Measurements from ENCODE around the gene PLA2G15. TPM values are rescaled to one million over a fixed set of nuclear protein-coding genes. Genes with fewer than 3 reads are reported as not detected.
A peak's percentile ranks its signal among the peaks of the same experiment; 100 is the strongest.

The PLA2G15 gene, protein sequence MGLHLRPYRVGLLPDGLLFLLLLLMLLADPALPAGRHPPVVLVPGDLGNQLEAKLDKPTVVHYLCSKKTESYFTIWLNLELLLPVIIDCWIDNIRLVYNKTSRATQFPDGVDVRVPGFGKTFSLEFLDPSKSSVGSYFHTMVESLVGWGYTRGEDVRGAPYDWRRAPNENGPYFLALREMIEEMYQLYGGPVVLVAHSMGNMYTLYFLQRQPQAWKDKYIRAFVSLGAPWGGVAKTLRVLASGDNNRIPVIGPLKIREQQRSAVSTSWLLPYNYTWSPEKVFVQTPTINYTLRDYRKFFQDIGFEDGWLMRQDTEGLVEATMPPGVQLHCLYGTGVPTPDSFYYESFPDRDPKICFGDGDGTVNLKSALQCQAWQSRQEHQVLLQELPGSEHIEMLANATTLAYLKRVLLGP
- 30.8 and 30.9 TPM in 2 replicates for total RNA-seq

DNA sequence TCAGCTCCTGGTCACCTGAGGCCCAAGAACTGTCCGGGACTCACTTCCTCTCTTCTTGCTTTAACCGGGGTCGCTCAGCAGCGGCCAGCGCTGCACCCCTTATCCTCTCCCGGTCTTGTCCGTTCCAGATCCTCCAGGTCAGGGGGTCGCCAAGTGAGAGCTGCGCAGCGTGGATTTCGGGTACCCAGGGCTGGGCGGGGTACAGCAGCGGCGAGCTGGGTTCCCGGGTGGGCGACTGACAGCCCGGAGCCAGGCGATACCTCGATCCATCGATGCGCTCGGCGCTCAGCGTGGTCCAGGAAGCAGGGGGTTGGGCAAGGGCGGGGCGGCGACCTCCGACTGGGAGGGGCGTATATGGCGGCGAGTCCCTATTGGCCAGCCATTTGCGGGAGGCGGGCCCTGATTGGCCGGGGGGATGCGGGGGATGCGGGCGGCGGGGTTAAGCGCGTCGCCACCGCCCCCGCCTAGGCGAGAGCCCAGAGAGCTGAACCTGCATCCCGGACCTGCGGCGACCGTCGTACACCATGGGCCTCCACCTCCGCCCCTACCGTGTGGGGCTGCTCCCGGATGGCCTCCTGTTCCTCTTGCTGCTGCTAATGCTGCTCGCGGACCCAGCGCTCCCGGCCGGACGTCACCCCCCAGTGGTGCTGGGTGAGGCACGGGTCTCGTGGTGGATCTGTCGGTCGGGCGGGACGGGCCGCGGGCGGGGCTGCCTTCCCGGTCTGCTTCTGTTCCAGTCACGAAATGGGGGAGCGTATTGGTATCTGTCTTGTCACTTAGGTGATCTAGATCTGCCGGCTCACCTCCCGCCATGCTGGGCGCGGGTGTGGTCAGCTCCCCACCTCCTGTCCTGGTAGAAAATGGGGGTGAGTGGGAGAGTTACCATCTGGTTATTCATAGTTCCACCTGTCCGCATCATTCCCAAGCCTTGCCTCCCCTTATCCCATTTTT is at the start of gene PLA2G15:
PLA2G15 (plus strand) TSS at position 471 of the 951 bp plus-strand sequence; CDS start at position 525, 54 bp downstream.
- Histone ChIP-seq H3K4me2 (ENCODE audit: insufficient read depth, low read length) (peak within 1 kb of the TSS; percentile 99), H3K4me3 (ENCODE audit: insufficient read depth, low read length) (peak within 1 kb of the TSS; percentile 100), H3K9me3 (ENCODE audit: low read depth, low read length) (no peaks in the 10 kb centered on the region), H3K36me3 (ENCODE audit: insufficient read depth, low read length) (no peaks in the 10 kb centered on the region), H3K4me1 (ENCODE audit: insufficient read depth, low read length) (peaks cover 23% of the 10 kb centered on the region), H3K79me2 (ENCODE audit: insufficient read depth, low read length) (peaks cover 45% of the 10 kb centered on the region), H3K27ac (ENCODE audit: low read depth, low read length) (peak within 1 kb of the TSS; percentile 66), H4K20me1 (ENCODE audit: insufficient read depth, low read length) (no peaks in the 10 kb centered on the region), H3K27me3 (ENCODE audit: insufficient read depth, low read length) (no peaks in the 10 kb centered on the region), H2AFZ (ENCODE audit: low read length) (peak within 1 kb of the TSS; percentile 93)
- TF ChIP-seq, protein P1, sequence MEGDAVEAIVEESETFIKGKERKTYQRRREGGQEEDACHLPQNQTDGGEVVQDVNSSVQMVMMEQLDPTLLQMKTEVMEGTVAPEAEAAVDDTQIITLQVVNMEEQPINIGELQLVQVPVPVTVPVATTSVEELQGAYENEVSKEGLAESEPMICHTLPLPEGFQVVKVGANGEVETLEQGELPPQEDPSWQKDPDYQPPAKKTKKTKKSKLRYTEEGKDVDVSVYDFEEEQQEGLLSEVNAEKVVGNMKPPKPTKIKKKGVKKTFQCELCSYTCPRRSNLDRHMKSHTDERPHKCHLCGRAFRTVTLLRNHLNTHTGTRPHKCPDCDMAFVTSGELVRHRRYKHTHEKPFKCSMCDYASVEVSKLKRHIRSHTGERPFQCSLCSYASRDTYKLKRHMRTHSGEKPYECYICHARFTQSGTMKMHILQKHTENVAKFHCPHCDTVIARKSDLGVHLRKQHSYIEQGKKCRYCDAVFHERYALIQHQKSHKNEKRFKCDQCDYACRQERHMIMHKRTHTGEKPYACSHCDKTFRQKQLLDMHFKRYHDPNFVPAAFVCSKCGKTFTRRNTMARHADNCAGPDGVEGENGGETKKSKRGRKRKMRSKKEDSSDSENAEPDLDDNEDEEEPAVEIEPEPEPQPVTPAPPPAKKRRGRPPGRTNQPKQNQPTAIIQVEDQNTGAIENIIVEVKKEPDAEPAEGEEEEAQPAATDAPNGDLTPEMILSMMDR (IDR thresholded peaks at IDR 0.05; ENCODE audit: extremely low read depth, low read depth, low read length): no peak
- peak; percentile 99 for DNase-seq (ENCODE audit: insufficient read length, low spot score, missing footprints)

DNA sequence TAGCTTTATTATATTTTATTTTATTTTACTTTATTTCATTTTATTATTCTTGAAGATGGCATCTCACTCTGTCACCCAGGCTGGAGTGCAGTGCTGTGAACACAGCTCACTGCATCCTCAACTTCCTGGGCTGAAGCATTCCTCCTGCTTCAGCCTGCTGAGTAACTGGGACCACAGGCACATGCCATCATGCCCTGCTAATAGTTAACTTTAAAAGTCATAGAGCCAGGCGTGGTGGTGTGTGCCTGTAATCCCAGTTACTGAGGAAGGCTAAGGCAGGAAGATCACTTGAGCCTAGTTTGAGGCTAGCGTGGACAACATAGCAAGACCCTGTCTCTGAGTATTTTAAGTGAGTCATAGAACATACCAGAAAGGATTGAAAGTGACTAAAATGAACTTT is 47.9 kb upstream of the PLA2G15 start:
- H4K20me1 ChIP-seq (ENCODE audit: insufficient read depth, low read length): peaks cover 2% of the 10 kb centered on the region
- H3K4me1 ChIP-seq (ENCODE audit: insufficient read depth, low read length): peaks cover 13% of the 10 kb centered on the region
- no peak for DNase-seq (ENCODE audit: insufficient read length, low spot score, missing footprints)
- no peaks in the 10 kb centered on the region for H3K79me2 ChIP-seq (ENCODE audit: insufficient read depth, low read length)
- no peaks in the 10 kb centered on the region for H3K27me3 ChIP-seq (ENCODE audit: insufficient read depth, low read length)
- H3K4me3 ChIP-seq (ENCODE audit: insufficient read depth, low read length): no peak overlapping the region
- TF ChIP-seq, protein P1 (IDR thresholded peaks at IDR 0.05; ENCODE audit: extremely low read depth, low read depth, low read length): no peak
- no peak overlapping the region for H3K4me2 ChIP-seq (ENCODE audit: insufficient read depth, low read length)
- H2AFZ ChIP-seq (ENCODE audit: low read length): no peak overlapping the region
- peak overlapping the region; percentile 48 for H3K27ac ChIP-seq (ENCODE audit: low read depth, low read length)
- no peaks in the 10 kb centered on the region for H3K9me3 ChIP-seq (ENCODE audit: low read depth, low read length)
- H3K36me3 ChIP-seq (ENCODE audit: insufficient read depth, low read length): peaks cover 2% of the 10 kb centered on the region

DNA sequence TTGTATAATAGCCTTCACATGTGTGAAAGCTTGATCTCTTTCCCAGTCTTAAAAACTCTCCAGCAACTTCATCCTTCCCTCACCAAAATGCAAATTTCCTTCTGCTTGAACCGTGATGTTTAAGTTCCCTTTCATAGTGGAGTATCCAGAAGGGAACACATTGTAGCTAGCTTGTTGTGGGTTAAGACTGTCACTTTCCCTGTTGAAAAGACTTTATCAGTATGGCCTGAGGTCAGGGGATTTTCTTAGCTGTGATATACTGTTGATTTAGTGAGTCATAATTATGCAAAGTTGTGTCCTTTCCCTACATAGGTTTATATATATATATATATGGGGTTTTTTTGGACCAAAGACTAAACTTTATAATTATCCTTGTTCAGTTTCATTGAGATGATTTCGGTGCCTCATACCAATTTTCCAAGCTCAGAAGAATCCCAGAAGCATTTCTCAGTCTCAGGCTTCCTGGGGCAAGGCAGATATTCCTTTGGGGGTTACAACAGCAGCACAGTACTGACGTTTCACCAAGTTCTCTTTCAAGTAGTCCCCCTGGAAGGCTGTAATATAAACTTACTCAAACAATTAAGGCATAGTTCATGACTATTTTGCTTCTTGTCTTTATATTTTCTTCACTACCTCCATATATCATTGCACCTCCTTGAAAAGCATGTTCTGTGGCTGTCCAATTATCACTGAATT is 44.9 kb upstream of the PLA2G15 start:
- Histone ChIP-seq H3K36me3 (ENCODE audit: insufficient read depth, low read length) (no peaks in the 10 kb centered on the region), H3K79me2 (ENCODE audit: insufficient read depth, low read length) (no peaks in the 10 kb centered on the region), H3K27me3 (ENCODE audit: insufficient read depth, low read length) (no peaks in the 10 kb centered on the region), H3K4me2 (ENCODE audit: insufficient read depth, low read length) (peak overlapping the region; percentile 7), H3K27ac (ENCODE audit: low read depth, low read length) (peak overlapping the region; percentile 20), H2AFZ (ENCODE audit: low read length) (no peak overlapping the region), H3K4me3 (ENCODE audit: insufficient read depth, low read length) (no peak overlapping the region), H4K20me1 (ENCODE audit: insufficient read depth, low read length) (peaks cover 2% of the 10 kb centered on the region), H3K9me3 (ENCODE audit: low read depth, low read length) (no peaks in the 10 kb centered on the region), H3K4me1 (ENCODE audit: insufficient read depth, low read length) (peaks cover 13% of the 10 kb centered on the region)
- TF ChIP-seq, protein P1 (IDR thresholded peaks at IDR 0.05; ENCODE audit: extremely low read depth, low read depth, low read length): no peak
- no peak for DNase-seq (ENCODE audit: insufficient read length, low spot score, missing footprints)
